ENCODE results near the gene DAO. TPM values are rescaled to one million over a fixed set of nuclear protein-coding genes. Genes with fewer than 3 reads are reported as not detected.

Gene DAO
- total RNA-seq, 2 experiments from 2014 or later = not detected

GRCh38 chr12:108912361-108912760, 32.5 kb downstream of the DAO start:
- DNase-seq = no peak
- H3K9me3 Mint-ChIP-seq = no peaks in the 10 kb centered on the region
- no peaks in the 10 kb centered on the region for H3K36me3 Mint-ChIP-seq (ENCODE audit: low read depth)
- intact Hi-C loops (cut with micrococcal nuclease) = no loop called here
- no peak overlapping the region for H3K4me3 Mint-ChIP-seq
- peaks cover 5% of the 10 kb centered on the region for H3K27me3 Mint-ChIP-seq (ENCODE audit: low read depth)
- H3K27ac Mint-ChIP-seq = no peak overlapping the region
- CTCF ChIA-PET = no interaction called here
- no peaks in the 10 kb centered on the region for H3K4me1 Mint-ChIP-seq (ENCODE audit: low read depth)

- H3K4me3 Mint-ChIP-seq = no peak overlapping the region
- no peak for DNase-seq
- H3K36me3 Mint-ChIP-seq (ENCODE audit: low read depth) = no peaks in the 10 kb centered on the region
- intact Hi-C loops (cut with micrococcal nuclease) = no loop called here
- H3K4me1 Mint-ChIP-seq (ENCODE audit: low read depth) = no peaks in the 10 kb centered on the region
- H3K27ac Mint-ChIP-seq = no peak overlapping the region
- H3K9me3 Mint-ChIP-seq = no peaks in the 10 kb centered on the region
- no peaks in the 10 kb centered on the region for H3K27me3 Mint-ChIP-seq (ENCODE audit: low read depth)
- CTCF ChIA-PET = no interaction called here
Measured at GRCh38 chr12:108914121-108914531, 34.2 kb downstream of the DAO start.

- CTCF ChIA-PET = no interaction called here
- intact Hi-C loops (cut with micrococcal nuclease) = no loop called here
- no peak for DNase-seq
- no peaks in the 10 kb centered on the region for H3K9me3 Mint-ChIP-seq
- H3K27ac Mint-ChIP-seq = no peak overlapping the region
- no peak overlapping the region for H3K4me3 Mint-ChIP-seq
- no peaks in the 10 kb centered on the region for H3K27me3 Mint-ChIP-seq (ENCODE audit: low read depth)
- no peaks in the 10 kb centered on the region for H3K36me3 Mint-ChIP-seq (ENCODE audit: low read depth)
- no peaks in the 10 kb centered on the region for H3K4me1 Mint-ChIP-seq (ENCODE audit: low read depth)
Measured at GRCh38 chr12:108915632-108916133, 35.8 kb downstream of the DAO start.

GRCh38 chr12:108916336-108916735, 36.4 kb downstream of the DAO start:
- H3K27ac Mint-ChIP-seq = no peak overlapping the region
- H3K36me3 Mint-ChIP-seq (ENCODE audit: low read depth) = no peaks in the 10 kb centered on the region
- intact Hi-C loops (cut with micrococcal nuclease) = no loop called here
- H3K4me3 Mint-ChIP-seq = no peak overlapping the region
- H3K27me3 Mint-ChIP-seq (ENCODE audit: low read depth) = no peaks in the 10 kb centered on the region
- H3K4me1 Mint-ChIP-seq (ENCODE audit: low read depth) = no peaks in the 10 kb centered on the region
- DNase-seq = no peak
- no peaks in the 10 kb centered on the region for H3K9me3 Mint-ChIP-seq
- CTCF ChIA-PET = no interaction called here

GRCh38 chr12:108918206-108918605, 38.3 kb downstream of the DAO start:
- H3K9me3 Mint-ChIP-seq = no peaks in the 10 kb centered on the region
- intact Hi-C loops (cut with micrococcal nuclease) = no loop called here
- H3K4me3 Mint-ChIP-seq = no peak overlapping the region
- DNase-seq = no peak
- H3K27ac Mint-ChIP-seq = no peak overlapping the region
- H3K36me3 Mint-ChIP-seq (ENCODE audit: low read depth) = no peaks in the 10 kb centered on the region
- no peaks in the 10 kb centered on the region for H3K27me3 Mint-ChIP-seq (ENCODE audit: low read depth)
- H3K4me1 Mint-ChIP-seq (ENCODE audit: low read depth) = no peaks in the 10 kb centered on the region
- CTCF ChIA-PET = no interaction called here

- Mint-ChIP-seq H3K36me3 (ENCODE audit: low read depth) (no peaks in the 10 kb centered on the region), H3K27ac (no peak overlapping the region), H3K9me3 (no peaks in the 10 kb centered on the region), H3K27me3 (ENCODE audit: low read depth) (no peaks in the 10 kb centered on the region), H3K4me3 (no peak overlapping the region), H3K4me1 (ENCODE audit: low read depth) (no peaks in the 10 kb centered on the region)
- CTCF ChIA-PET = no interaction called here
- no peak for DNase-seq
- intact Hi-C loops (cut with micrococcal nuclease) = no loop called here
Measured at GRCh38 chr12:108918960-108919642, 39.2 kb downstream of the DAO start.

- DNase-seq = no peak
- intact Hi-C loops (cut with micrococcal nuclease) = no loop called here
- H3K36me3 Mint-ChIP-seq (ENCODE audit: low read depth) = no peaks in the 10 kb centered on the region
- CTCF ChIA-PET = interaction anchor here (0.8 kb wide), 1 partner anchor 386 kb away, joined by 3 read pairs; no protein-coding TSS in a partner anchor
- no peaks in the 10 kb centered on the region for H3K4me1 Mint-ChIP-seq (ENCODE audit: low read depth)
- no peaks in the 10 kb centered on the region for H3K27me3 Mint-ChIP-seq (ENCODE audit: low read depth)
- H3K4me3 Mint-ChIP-seq = no peak overlapping the region
- no peak overlapping the region for H3K27ac Mint-ChIP-seq
- H3K9me3 Mint-ChIP-seq = no peaks in the 10 kb centered on the region
Measured at GRCh38 chr12:108921946-108922345, 42.1 kb downstream of the DAO start.

GRCh38 chr12:108922918-108923317, 43.0 kb downstream of the DAO start:
- no peaks in the 10 kb centered on the region for H3K9me3 Mint-ChIP-seq

GRCh38 chr12:108928695-108929094, 48.8 kb downstream of the DAO start:
- intact Hi-C loops (cut with micrococcal nuclease) = no loop called here
- no peak for DNase-seq
- H3K36me3 Mint-ChIP-seq (ENCODE audit: low read depth) = no peaks in the 10 kb centered on the region
- CTCF ChIA-PET = no interaction called here
- H3K4me1 Mint-ChIP-seq (ENCODE audit: low read depth) = no peaks in the 10 kb centered on the region
- H3K27ac Mint-ChIP-seq = no peak overlapping the region
- no peaks in the 10 kb centered on the region for H3K9me3 Mint-ChIP-seq
- no peaks in the 10 kb centered on the region for H3K27me3 Mint-ChIP-seq (ENCODE audit: low read depth)
- no peak overlapping the region for H3K4me3 Mint-ChIP-seq

More at GRCh38 chr12:108922918-108923317, 43.0 kb downstream of the DAO start:
- Mint-ChIP-seq H3K36me3 (ENCODE audit: low read depth) (no peaks in the 10 kb centered on the region), H3K4me1 (ENCODE audit: low read depth) (no peaks in the 10 kb centered on the region), H3K4me3 (no peak overlapping the region), H3K27ac (no peak overlapping the region), H3K27me3 (ENCODE audit: low read depth) (no peaks in the 10 kb centered on the region)
- no peak for DNase-seq
- CTCF ChIA-PET = no interaction called here
- intact Hi-C loops (cut with micrococcal nuclease) = no loop called here

GRCh38 chr12:108930155-108930554, 50.3 kb downstream of the DAO start:
- H3K27ac Mint-ChIP-seq = no peak overlapping the region
- no peaks in the 10 kb centered on the region for H3K36me3 Mint-ChIP-seq (ENCODE audit: low read depth)
- H3K4me1 Mint-ChIP-seq (ENCODE audit: low read depth) = no peaks in the 10 kb centered on the region
- intact Hi-C loops (cut with micrococcal nuclease) = no loop called here
- H3K27me3 Mint-ChIP-seq (ENCODE audit: low read depth) = no peaks in the 10 kb centered on the region
- no peak for DNase-seq
- no peak overlapping the region for H3K4me3 Mint-ChIP-seq
- CTCF ChIA-PET = interaction anchor here (0.6 to 1.0 kb wide), 3 partner anchors 31 to 1815 kb away, joined by 3 read pairs; no protein-coding TSS in a partner anchor
- H3K9me3 Mint-ChIP-seq = no peaks in the 10 kb centered on the region

- H3K4me1 Mint-ChIP-seq (ENCODE audit: low read depth) = no peaks in the 10 kb centered on the region
Measured at GRCh38 chr12:108930756-108931155, 50.9 kb downstream of the DAO start.

GRCh38 chr12:108933949-108934348, 54.1 kb downstream of the DAO start:
- CTCF ChIA-PET = interaction anchor here (1.0 kb wide), 1 partner anchor 416 kb away, joined by 3 read pairs; no protein-coding TSS in a partner anchor
- Mint-ChIP-seq H3K27ac (no peak overlapping the region), H3K4me1 (ENCODE audit: low read depth) (no peaks in the 10 kb centered on the region), H3K4me3 (no peak overlapping the region), H3K36me3 (ENCODE audit: low read depth) (no peaks in the 10 kb centered on the region), H3K27me3 (ENCODE audit: low read depth) (no peaks in the 10 kb centered on the region), H3K9me3 (no peaks in the 10 kb centered on the region)
- intact Hi-C loops (cut with micrococcal nuclease) = no loop called here
- no peak for DNase-seq

More at GRCh38 chr12:108930756-108931155, 50.9 kb downstream of the DAO start:
- DNase-seq = no peak
- Mint-ChIP-seq H3K9me3 (no peaks in the 10 kb centered on the region), H3K27me3 (ENCODE audit: low read depth) (no peaks in the 10 kb centered on the region), H3K36me3 (ENCODE audit: low read depth) (no peaks in the 10 kb centered on the region), H3K4me3 (no peak overlapping the region), H3K27ac (no peak overlapping the region)
- CTCF ChIA-PET = interaction anchor here (0.6 to 1.4 kb wide), 3 partner anchors 20 to 1816 kb away, joined by 3 to 14 read pairs (median 3); no protein-coding TSS in a partner anchor
- intact Hi-C loops (cut with micrococcal nuclease) = no loop called here

GRCh38 chr12:108935159-108935763, 55.4 kb downstream of the DAO start:
- Mint-ChIP-seq H3K4me3 (no peak overlapping the region), H3K27me3 (ENCODE audit: low read depth) (no peaks in the 10 kb centered on the region), H3K9me3 (no peaks in the 10 kb centered on the region), H3K36me3 (ENCODE audit: low read depth) (no peaks in the 10 kb centered on the region), H3K4me1 (ENCODE audit: low read depth) (no peaks in the 10 kb centered on the region), H3K27ac (no peak overlapping the region)
- CTCF ChIA-PET = no interaction called here
- intact Hi-C loops (cut with micrococcal nuclease) = no loop called here
- no peak for DNase-seq
